Kidney (tissue), 14 donors: ENCODE data around the gene ARMH3. TPM values are rescaled to one million over a fixed set of nuclear protein-coding genes. Genes with fewer than 3 reads are reported as not detected.
A peak's percentile ranks its signal among the peaks of the same experiment; 100 is the strongest.

Source experiments
- DNase-seq, 5 donors: peaks; one replicate each; pipeline ENCODE4 v3.0.0-alpha.2; 2013 to 2020
- FAIRE-seq: peaks from 2 replicates; lab custom pipeline; 2012; peaks lifted over from hg19 to GRCh38; lab: Jason Lieb, UNC
- H3K27ac ChIP-seq, 2 donors: one replicate each; pipeline ENCODE4 v1.7.0; 2013; ENCODE audit warnings: low read depth in 2 of 2, low read length in 2 of 2, inconsistent platforms in 1 of 2
- H3K27me3 ChIP-seq: one replicate; pipeline ENCODE4 v1.7.1; 2013; ENCODE audit warnings: low read length, inconsistent platforms; ENCODE audit not compliant: control insufficient read depth, insufficient read depth
- H3K36me3 ChIP-seq, 3 donors: one replicate each; pipeline versions ENCODE4 v1.7.0 to v1.7.1; 2013; ENCODE audit warnings: low read length in 3 of 3, control low read depth in 1 of 3, inconsistent platforms in 1 of 3; ENCODE audit not compliant: insufficient read depth in 3 of 3, control insufficient read depth in 2 of 3
- H3K4me1 ChIP-seq, 3 donors: one replicate each; pipeline versions ENCODE4 v1.7.0 to v1.7.1; 2013; ENCODE audit warnings: low read length in 3 of 3, inconsistent platforms in 1 of 3, low read depth in 1 of 3; ENCODE audit not compliant: control insufficient read depth in 2 of 3, insufficient read depth in 2 of 3
- H3K4me3 ChIP-seq, 3 donors: one replicate each; pipeline versions ENCODE4 v1.7.0 to v1.8.1; 2013; ENCODE audit warnings: low read length in 3 of 3, control low read depth in 1 of 3, inconsistent platforms in 1 of 3
- H3K9ac ChIP-seq, 3 donors: one replicate each; pipeline versions ENCODE4 v1.7.0 to v1.7.1; 2013; ENCODE audit warnings: low read length in 3 of 3, control low read depth in 1 of 3, inconsistent platforms in 1 of 3
- H3K9me3 ChIP-seq, 3 donors: one replicate each; pipeline versions ENCODE4 v1.7.0 to v1.7.1; 2013; ENCODE audit warnings: low read length in 3 of 3, control low read depth in 1 of 3, inconsistent platforms in 1 of 3; ENCODE audit not compliant: control insufficient read depth in 2 of 3, insufficient read depth in 1 of 3
- CTCF ChIP-seq: IDR thresholded peaks from 3 replicates; pipeline ENCODE4 v1.5.1; 2012; ENCODE audit warnings: mild to moderate bottlenecking, moderate library complexity, borderline replicate concordance; ENCODE audit not compliant: insufficient read depth; ENCODE audit errors: extremely low read depth
- intact Hi-C: fragments of 100-400 bp; cut with DNase I; formaldehyde crosslinking; loops from one replicate; pipeline ENCODE4 v1.11.1; 2022
- polyA plus RNA-seq: library from polyadenylated mRNA; stranded (reverse); fragments of 350-450 nt; fragmentation: Illumina TruSeq; extraction: RNeasy Lipid Tissue Mini Kit (QIAGEN cat#74804); gene quantifications from one replicate; pipeline ENCODE4 v1.2.3, GENCODE V29; 2014; ENCODE audit warnings: low read depth, low replicate concordance; ENCODE audit not compliant: insufficient read depth
- total RNA-seq: library from RNA; stranded (reverse); fragmentation: NEBNext Ultra II Directional; extraction: Animal tissue kit (Norgen Biotek cat#: 25700); gene quantifications from one replicate; pipeline ENCODE4 v1.2.1, GENCODE V29; 2021
- donor health status: control.
- donor health status: control.
- donor health status: control.
- donor health status: control.
- donor health status: control.
- donor health status: DM: yes; HTN: yes; CAD: no.
- donor health status: Normal renal cell carcinoma (clear cell type).

Gene ARMH3
- total and polyA plus RNA-seq, 2 donors from 2014 or later: 14.0 to 26.1 TPM

- Histone ChIP-seq H3K36me3 (no peaks in the 10 kb centered on the region), H3K9me3 (no peaks in the 10 kb centered on the region), H3K27me3 (no peaks in the 10 kb centered on the region), H3K4me1 (peaks cover 0 to 10% (median 7%) of the 10 kb centered on the region in 3 donors), H3K4me3 (no peak within 1 kb of the TSS), H3K9ac (no peak within 1 kb of the TSS), H3K27ac (no peak within 1 kb of the TSS)
- peak; percentile 23 for TF ChIP-seq CTCF
- FAIRE-seq: no peak
- intact Hi-C loops: no loop called here
- peak in 4 of 5 donors; percentile 48 to 65 (median 62) for DNase-seq
Observed at GRCh38 chr10:101843032-101844021, 212.6 kb downstream of the ARMH3 start, which contains the start of gene KCNIP2. KCNIP2 (minus strand) TSS chr10:101843800; CDS start chr10:101843568, 232 bp downstream.

- no peak overlapping the region for H3K9ac ChIP-seq
- intact Hi-C loops: no loop called here
- H3K36me3 ChIP-seq: no peaks in the 10 kb centered on the region
- peak in 1 of 5 donors; percentile 30 for DNase-seq
- H3K4me3 ChIP-seq: no peak overlapping the region
- no peak overlapping the region for H3K27ac ChIP-seq
- H3K4me1 ChIP-seq: peaks cover 0 to 10% (median 7%) of the 10 kb centered on the region in 3 donors
- no peaks in the 10 kb centered on the region for H3K9me3 ChIP-seq
- FAIRE-seq: no peak
- TF ChIP-seq CTCF: no peak
- H3K27me3 ChIP-seq: no peaks in the 10 kb centered on the region
Observed at GRCh38 chr10:101841826-101842225, 214.1 kb downstream of the ARMH3 start.

- TF ChIP-seq CTCF: peak; percentile 78
- Histone ChIP-seq H3K36me3 (no peaks in the 10 kb centered on the region), H3K27me3 (no peaks in the 10 kb centered on the region), H3K4me3 (peak overlapping the region in 1 of 3 donors; percentile 53), H3K9ac (no peak overlapping the region), H3K27ac (no peak overlapping the region), H3K9me3 (no peaks in the 10 kb centered on the region), H3K4me1 (peaks cover 0 to 10% (median 7%) of the 10 kb centered on the region in 3 donors)
- intact Hi-C loops: no loop called here
- DNase-seq (peak; percentile 87 to 95 (median 92)), FAIRE-seq (no peak)
Observed at GRCh38 chr10:101840741-101841453, 215.1 kb downstream of the ARMH3 start.
